IMR-90 (cell line): Measurements from ENCODE around the gene GADL1. TPM values are rescaled to one million over a fixed set of nuclear protein-coding genes. Genes with fewer than 3 reads are reported as not detected.

Source experiments
- ATAC-seq: fragments of 200-7000 bp; cut with Tn5 transposase; 2 replicates; pipeline ENCODE4 v1.9.1; 2020; ENCODE audit warnings: low read depth, mild to moderate bottlenecking, moderate library complexity
- BruUV-seq: library from RNA; stranded (reverse); fragments of 400-500 nt; replicated peaks from 2 replicates; lab custom pipeline; 2021; lab: Mats Ljungman, UMichigan
- CTCF ChIA-PET: fragments of 300-600 bp; formaldehyde crosslinking; extraction: SDS; loops from one replicate; lab custom pipeline; 2021; ENCODE audit warnings: antibody characterized with exemption; lab: Yijun Ruan, JAX
- POLR2A ChIA-PET: fragments of 300-600 bp; sonication (Branson Sonifier 250); formaldehyde crosslinking; loops from one replicate; lab custom pipeline; 2022; ENCODE audit warnings: antibody characterized with exemption; ENCODE audit not compliant: unreplicated experiment; lab: Charles Lee
- DNase-seq: peaks from one replicate; pipeline ENCODE4 v3.0.0; 2013
- H2AFZ ChIP-seq: replicated peaks from 2 replicates; pipeline ENCODE3; 2013; ENCODE audit warnings: low read length, mild to moderate bottlenecking; ENCODE audit not compliant: poor library complexity
- H2AK5ac ChIP-seq: 2 replicates; pipeline ENCODE4 v1.6.1; 2013; ENCODE audit warnings: low read depth, low read length, inconsistent platforms
- H2AK9ac ChIP-seq: replicated peaks from 2 replicates; pipeline ENCODE3; 2013; ENCODE audit warnings: mild to moderate bottlenecking, low read depth, low read length, moderate library complexity; ENCODE audit not compliant: poor library complexity
- H2BK120ac ChIP-seq: 2 replicates; pipeline ENCODE4 v1.6.1; 2013; ENCODE audit warnings: low read depth, low read length, inconsistent platforms
- H2BK15ac ChIP-seq: 3 replicates; pipeline ENCODE4 v1.6.1; 2013; ENCODE audit warnings: low read depth, low read length, inconsistent platforms
- H2BK20ac ChIP-seq: 2 replicates; pipeline ENCODE4 v1.6.1; 2013; ENCODE audit warnings: low read depth, mild to moderate bottlenecking, inconsistent platforms, low read length, moderate library complexity
- H2BK5ac ChIP-seq: 2 replicates; pipeline ENCODE4 v1.6.1; 2013; ENCODE audit warnings: mild to moderate bottlenecking, low read depth, low read length, inconsistent platforms; ENCODE audit not compliant: poor library complexity, severe bottlenecking
- H3K14ac ChIP-seq: replicated peaks from 2 replicates; pipeline ENCODE4 v1.6.1; 2013; ENCODE audit warnings: low read depth, low read length, inconsistent platforms
- H3K18ac ChIP-seq: 2 replicates; pipeline ENCODE4 v1.6.1; 2013; ENCODE audit warnings: low read depth, low read length, control low read depth
- H3K23ac ChIP-seq: 2 replicates; pipeline ENCODE4 v1.6.1; 2013; ENCODE audit warnings: low read depth, low read length, inconsistent platforms
- H3K27ac ChIP-seq: 2 replicates; pipeline ENCODE4 v1.5.1; 2013; ENCODE audit warnings: mild to moderate bottlenecking, control low read depth, low read length; ENCODE audit not compliant: insufficient read depth
- H3K27me3 ChIP-seq: 2 replicates; pipeline ENCODE4 v1.6.1; 2013; ENCODE audit warnings: low read length; ENCODE audit not compliant: control insufficient read depth, insufficient read depth
- H3K36me3 ChIP-seq: 2 replicates; pipeline ENCODE4 v1.6.1; 2013; ENCODE audit warnings: low read length, mixed read lengths; ENCODE audit not compliant: control insufficient read depth, insufficient read depth
- H3K4ac ChIP-seq: 2 replicates; pipeline ENCODE4 v1.6.1; 2013; ENCODE audit warnings: low read depth, low read length, inconsistent platforms
- H3K4me1 ChIP-seq: 2 replicates; pipeline ENCODE4 v1.6.1; 2013; ENCODE audit warnings: low read length, mixed read lengths; ENCODE audit not compliant: control insufficient read depth, insufficient read depth
- H3K4me2 ChIP-seq: 2 replicates; pipeline ENCODE4 v1.6.1; 2013; ENCODE audit warnings: low read depth, mild to moderate bottlenecking, control low read depth, low read length, moderate library complexity
- H3K4me3 ChIP-seq: 2 replicates; pipeline ENCODE4 v1.5.1; 2013; ENCODE audit warnings: low read depth, mild to moderate bottlenecking, control low read depth, low read length, moderate library complexity; ENCODE audit not compliant: insufficient read depth
- H3K56ac ChIP-seq: 2 replicates; pipeline ENCODE4 v1.6.1; 2013; ENCODE audit warnings: low read length, inconsistent platforms; ENCODE audit not compliant: insufficient read depth; ENCODE audit errors: extremely low read depth
- H3K79me1 ChIP-seq, 2 experiments: 2 replicates each; pipeline ENCODE4 v1.6.1; 2013; ENCODE audit warnings: low read length in 2 of 2, inconsistent platforms in 1 of 2, low read depth in 1 of 2
- H3K9ac ChIP-seq: 2 replicates; pipeline ENCODE4 v1.6.1; 2013; ENCODE audit warnings: low read depth, low read length, control low read depth
- H3K9me1 ChIP-seq: 2 replicates; pipeline ENCODE4 v1.6.1; 2013; ENCODE audit warnings: low read length, inconsistent platforms; ENCODE audit not compliant: insufficient read depth
- H3K9me3 ChIP-seq: 2 replicates; pipeline ENCODE4 v1.6.1; 2013; ENCODE audit warnings: low read length; ENCODE audit not compliant: control insufficient read depth, insufficient read depth
- H4K20me1 ChIP-seq: 2 replicates; pipeline ENCODE4 v1.6.1; 2013; ENCODE audit warnings: low read length, inconsistent platforms; ENCODE audit not compliant: insufficient read depth
- H4K5ac ChIP-seq: 2 replicates; pipeline ENCODE4 v1.6.1; 2013; ENCODE audit warnings: mild to moderate bottlenecking, low read depth, low read length, control low read depth
- H4K8ac ChIP-seq, 2 experiments: 2 replicates each; pipeline ENCODE4 v1.6.1; 2013; ENCODE audit warnings: low read depth in 2 of 2, low read length in 2 of 2, control low read depth in 1 of 2, inconsistent platforms in 1 of 2
- H4K91ac ChIP-seq: 2 replicates; pipeline ENCODE4 v1.6.1; 2013; ENCODE audit warnings: low read depth, low read length, inconsistent platforms; ENCODE audit not compliant: insufficient read depth
- CHD1 ChIP-seq: IDR thresholded peaks from 2 replicates; pipeline ENCODE4 v1.6.1; 2012; ENCODE audit warnings: low read depth, low read length, improper control_type of control experiment
- MAFK ChIP-seq: IDR thresholded peaks from 2 replicates; pipeline ENCODE4 v1.6.1; 2012; ENCODE audit warnings: low read depth, low read length, improper control_type of control experiment
- WGBS, 2 experiments: methylation state at CpG; one replicate each; pipeline versions ENCODE4 v1.1.5 to v1.1.7; 2013; ENCODE audit warnings: missing lambda C conversion rate in 2 of 2; ENCODE audit not compliant: insufficient read length in 1 of 2; ENCODE audit errors: extremely low coverage in 2 of 2; 5-methylcytosine and 5-hydroxymethylcytosine counted together
- dilution Hi-C: fragments of 300-500 bp; cut with HindIII; formaldehyde crosslinking; loops from one replicate; pipeline ENCODE4 v1.14.3; 2018; ENCODE audit warnings: low sequenced_read_pairs; ENCODE audit not compliant: unreplicated experiment
- in situ Hi-C: fragments of 300-500 bp; cut with MboI; formaldehyde crosslinking; loops from 3 replicates; pipeline ENCODE4 v1.14.3; 2019; ENCODE audit warnings: low sequenced_read_pairs, inconsistent platforms, mixed read lengths
- intact Hi-C: fragments of 100-400 bp; cut with micrococcal nuclease; formaldehyde crosslinking; loops from 2 replicates; pipeline ENCODE4 v1.10.0; 2022
- polyA plus RNA-seq, 3 experiments: library from polyadenylated mRNA; depleted of rRNA; stranded (reverse); fragments of >200 nt; gene quantifications; 2 replicates each; pipeline ENCODE4 v1.2.3, GENCODE V29; 2012; ENCODE audit warnings: low replicate concordance in 1 of 3
- total RNA-seq: library from RNA; depleted of rRNA; stranded (reverse); fragments of >200 nt; gene quantifications from 2 replicates; pipeline ENCODE4 v1.2.3, GENCODE V29; 2012
- TF ChIP-seq, protein P1 (sequence below): conservative IDR thresholded peaks from 2 replicates; pipeline ENCODE4 v1.5.1; 2012; ENCODE audit warnings: mild to moderate bottlenecking, low read depth, low read length, improper control_type of control experiment

GADL1 gene
- total and polyA plus RNA-seq, 2 of the 4 experiments (the other 2 are of a cell fraction): not detected

DNA sequence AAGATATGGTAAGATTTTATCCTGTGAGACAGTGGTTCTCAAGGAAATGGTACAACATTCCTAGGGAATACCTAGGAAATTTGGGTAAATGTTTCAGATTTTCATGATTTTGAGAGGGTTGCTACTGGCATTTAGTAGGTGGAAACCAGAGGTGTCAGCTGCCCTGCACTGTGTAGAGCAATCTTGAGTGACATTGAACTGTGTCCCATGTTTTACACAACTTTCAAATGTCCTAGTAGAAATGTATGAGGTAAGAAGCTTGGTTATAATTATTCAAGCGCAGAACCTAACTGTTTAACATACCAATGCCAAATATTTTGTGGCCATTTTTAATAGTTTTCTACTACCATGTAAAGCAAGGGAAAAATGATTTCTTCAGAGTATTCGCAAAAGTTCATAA is 120.4 kb downstream of the GADL1 start:
- H3K27me3 ChIP-seq: no peaks in the 10 kb centered on the region
- no peak overlapping the region for H2BK15ac ChIP-seq
- no peak overlapping the region for H3K4me2 ChIP-seq
- 0 out of 2 replicates have a peak, but pooled peaks cover 2% of the 10 kb centered on the region for H3K4me1 ChIP-seq
- TF ChIP-seq CHD1 (no peak), MAFK (no peak)
- TF ChIP-seq, protein P1, sequence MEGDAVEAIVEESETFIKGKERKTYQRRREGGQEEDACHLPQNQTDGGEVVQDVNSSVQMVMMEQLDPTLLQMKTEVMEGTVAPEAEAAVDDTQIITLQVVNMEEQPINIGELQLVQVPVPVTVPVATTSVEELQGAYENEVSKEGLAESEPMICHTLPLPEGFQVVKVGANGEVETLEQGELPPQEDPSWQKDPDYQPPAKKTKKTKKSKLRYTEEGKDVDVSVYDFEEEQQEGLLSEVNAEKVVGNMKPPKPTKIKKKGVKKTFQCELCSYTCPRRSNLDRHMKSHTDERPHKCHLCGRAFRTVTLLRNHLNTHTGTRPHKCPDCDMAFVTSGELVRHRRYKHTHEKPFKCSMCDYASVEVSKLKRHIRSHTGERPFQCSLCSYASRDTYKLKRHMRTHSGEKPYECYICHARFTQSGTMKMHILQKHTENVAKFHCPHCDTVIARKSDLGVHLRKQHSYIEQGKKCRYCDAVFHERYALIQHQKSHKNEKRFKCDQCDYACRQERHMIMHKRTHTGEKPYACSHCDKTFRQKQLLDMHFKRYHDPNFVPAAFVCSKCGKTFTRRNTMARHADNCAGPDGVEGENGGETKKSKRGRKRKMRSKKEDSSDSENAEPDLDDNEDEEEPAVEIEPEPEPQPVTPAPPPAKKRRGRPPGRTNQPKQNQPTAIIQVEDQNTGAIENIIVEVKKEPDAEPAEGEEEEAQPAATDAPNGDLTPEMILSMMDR: no peak
- H3K4me3 ChIP-seq: no peak overlapping the region
- H3K14ac ChIP-seq: no peak overlapping the region
- H3K9ac ChIP-seq: no peak overlapping the region
- no peaks in the 10 kb centered on the region for H3K79me1 ChIP-seq
- H3K23ac ChIP-seq: no peak overlapping the region
- H3K4ac ChIP-seq: no peak overlapping the region
- no peaks in the 10 kb centered on the region for H4K20me1 ChIP-seq
- dilution Hi-C loops: no loop called here
- BruUV-seq: no TSS peak
- no CpG with 5 or more reads among the region's 2 CpGs for WGBS, 2 experiments
- no peak overlapping the region for H2AK9ac ChIP-seq
- no peak overlapping the region for H4K5ac ChIP-seq
- in situ Hi-C loops: no loop called here
- ChIA-PET POLR2A (no interaction called here), CTCF (no interaction called here)
- H3K36me3 ChIP-seq: no peaks in the 10 kb centered on the region
- no peaks in the 10 kb centered on the region for H3K9me3 ChIP-seq
- H3K9me1 ChIP-seq: no peaks in the 10 kb centered on the region; the same call in 1 of the 2 replicates
- H3K27ac ChIP-seq: no peak overlapping the region
- intact Hi-C loops: loop anchor here (5.0 kb wide), 1 partner anchor 758 kb away; the partner anchor contains the start of gene STT3B
- H4K91ac ChIP-seq: no peak overlapping the region
- no peak overlapping the region for H4K8ac ChIP-seq
- H2BK20ac ChIP-seq: no peak overlapping the region
- H2AFZ ChIP-seq: no peak overlapping the region
- no peak overlapping the region for H3K56ac ChIP-seq
- H2BK5ac ChIP-seq: no peak overlapping the region
- ATAC-seq (no peak), DNase-seq (no peak)
- no peak overlapping the region for H2BK120ac ChIP-seq
- H2AK5ac ChIP-seq: no peak overlapping the region
- no peak overlapping the region for H3K18ac ChIP-seq
